Stimulated activated CD8-positive, alpha-beta memory T cell treated with anti-CD3 and anti-CD28 coated beads, Interleukin-7, amount 100 ng/mL, for 48 hours (primary cell): ENCODE results near the gene FUZ.

ENCODE experiments used
- DNase-seq, 2 donors: peaks; one replicate each; pipeline ENCODE4 v3.0.0-alpha.2; 2020; ENCODE audit warnings: low read depth in 1 of 2; ENCODE audit errors: extremely low read depth in 1 of 2

The FUZ gene

DNA sequence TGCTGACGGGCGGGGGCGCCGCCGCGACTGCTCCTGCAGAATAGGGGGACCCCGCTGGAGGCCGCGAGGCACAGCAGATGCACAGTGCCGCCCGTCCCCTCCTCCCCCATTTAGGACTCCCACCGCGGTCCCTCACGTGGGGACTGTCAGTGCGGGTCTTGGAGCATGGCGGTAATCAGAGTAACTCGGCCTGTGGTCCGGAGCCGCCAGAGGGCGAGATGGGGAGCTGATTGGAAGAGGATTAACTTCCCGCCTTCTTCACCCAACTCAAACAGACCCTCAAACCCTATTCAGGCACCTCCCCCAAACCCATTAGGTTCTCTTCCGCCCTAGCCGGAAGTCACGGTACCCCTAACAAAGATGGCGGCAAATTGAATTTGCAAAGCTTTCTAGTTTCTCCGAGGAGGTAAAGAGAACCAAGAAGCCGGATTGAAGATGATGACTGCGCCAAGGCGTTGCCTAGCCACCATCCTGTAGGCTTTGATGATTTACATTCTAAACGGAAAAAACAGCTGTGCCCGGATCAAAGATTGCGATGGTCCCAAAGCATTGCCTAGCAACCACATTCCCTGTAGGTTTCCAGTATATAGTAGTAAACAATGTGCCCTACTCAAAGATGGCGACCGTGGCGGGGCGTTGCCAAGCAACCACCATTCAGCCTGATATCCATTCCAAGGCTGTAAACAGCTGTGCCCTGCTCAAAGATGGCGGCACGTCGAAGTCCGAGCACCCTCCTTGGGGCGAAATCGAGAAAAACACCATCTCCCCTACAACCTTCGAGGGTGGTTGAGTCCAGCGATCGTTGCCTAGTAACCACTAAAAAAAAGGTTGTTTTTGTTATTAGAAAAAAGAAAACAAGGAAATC, at the start of gene FUZ:
FUZ (minus strand) TSS at position 296 of the 865 bp plus-strand sequence; CDS start at position 110, 186 bp downstream.
- DNase-seq: peak; percentile 74 to 94

- DNase-seq: no peak
Measured at GRCh38 chr19:49862391-49863253, 49.5 kb upstream of the FUZ start.

- no peak for DNase-seq
Measured at GRCh38 chr19:49861541-49862378, 48.7 kb upstream of the FUZ start.

DNA sequence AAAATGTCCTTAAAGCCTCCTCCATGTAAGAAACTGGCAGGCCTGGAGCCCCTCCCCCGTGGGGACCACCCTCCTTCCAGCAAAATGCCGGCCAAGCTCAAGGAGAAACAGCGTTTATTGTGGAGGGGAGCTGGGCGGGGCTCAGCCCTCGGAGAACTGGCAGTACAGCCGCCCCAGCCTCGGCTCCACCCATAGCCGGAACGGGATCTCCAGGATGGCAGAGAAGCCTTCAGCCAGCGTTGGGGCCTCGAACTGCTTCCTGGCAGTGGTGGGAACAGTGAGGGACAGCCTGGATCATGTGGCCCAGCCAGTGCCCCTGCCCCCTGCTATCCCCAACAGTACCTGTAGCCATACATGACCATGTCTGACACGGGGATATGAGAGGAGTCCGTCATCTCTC, 48.0 kb upstream of the FUZ start:
- DNase-seq: no peak

GRCh38 chr19:49860336-49861102, 47.4 kb upstream of the FUZ start:
- DNase-seq: no peak

DNA sequence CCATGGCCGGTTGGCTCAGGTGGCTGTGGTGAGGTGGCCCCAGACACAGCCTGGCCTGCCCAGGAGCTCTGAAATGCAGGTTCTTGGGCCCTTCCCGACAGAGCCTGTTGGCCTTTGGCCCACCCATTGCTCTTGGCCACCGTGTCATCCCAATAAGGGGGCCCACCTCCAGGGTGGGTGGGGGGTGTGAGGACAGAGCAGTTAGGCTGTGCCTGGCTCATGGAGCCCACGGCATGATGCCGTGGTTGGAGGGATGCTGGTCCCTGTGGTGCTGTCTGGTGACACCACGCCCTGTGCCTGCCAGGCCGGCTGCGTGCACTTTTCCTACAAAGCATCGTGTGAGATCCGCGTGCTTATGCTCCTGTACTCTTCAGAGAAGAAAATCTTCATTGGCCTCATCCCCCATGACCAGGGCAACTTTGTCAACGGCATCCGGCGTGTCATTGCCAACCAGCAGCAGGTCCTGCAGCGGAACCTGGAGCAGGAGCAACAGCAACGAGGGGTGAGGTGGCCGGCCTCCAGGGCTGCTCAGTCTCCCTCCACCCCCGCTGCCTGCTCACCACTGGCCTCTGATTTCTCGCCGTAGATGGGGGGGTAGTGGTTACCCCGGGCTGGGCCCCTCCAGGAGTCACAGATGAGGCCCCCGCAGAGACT, 46.7 kb upstream of the FUZ start:
- no peak for DNase-seq

DNA sequence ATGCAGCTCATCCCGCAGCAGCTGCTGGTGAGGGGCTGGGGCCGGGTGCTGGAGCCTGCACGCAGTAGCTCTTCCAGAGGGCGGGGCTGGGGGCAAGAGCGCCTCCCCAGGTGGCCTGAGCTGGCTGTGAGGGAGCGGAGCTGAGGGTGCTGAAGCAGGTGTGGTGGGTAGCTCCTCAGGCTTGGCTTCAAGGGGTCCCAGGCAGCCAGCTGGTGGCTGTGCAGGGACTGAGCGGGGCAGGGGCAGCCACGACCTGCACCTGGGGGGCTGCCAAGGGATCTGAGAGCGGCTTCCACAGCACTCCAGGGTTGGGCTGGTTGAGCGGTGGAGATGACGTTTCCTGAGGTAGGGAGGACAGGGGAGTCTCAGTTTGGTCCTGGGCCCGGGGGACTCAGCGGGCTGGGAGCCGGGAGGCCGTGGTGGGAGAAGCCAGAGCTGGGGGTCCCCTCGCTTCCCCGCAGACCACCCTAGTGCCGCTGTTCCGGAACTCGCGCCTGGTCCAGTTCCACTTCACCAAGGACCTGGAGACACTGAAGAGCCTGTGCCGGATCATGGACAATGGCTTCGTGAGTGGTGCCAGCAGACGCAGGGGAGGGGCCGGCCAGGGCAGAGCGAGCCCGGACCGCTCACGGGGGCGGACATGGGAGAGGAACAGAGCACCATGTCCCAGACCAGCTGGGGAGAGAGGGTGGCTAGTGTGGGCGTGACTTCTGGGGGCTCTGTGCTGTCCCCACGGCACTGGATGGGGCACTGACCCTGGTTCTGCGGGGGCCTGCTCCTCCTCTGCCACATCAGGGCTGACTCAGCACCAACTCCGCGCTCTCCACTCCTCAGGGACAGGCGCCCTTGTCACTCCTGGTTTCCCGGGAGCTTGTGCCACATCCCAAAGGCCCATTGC, 45.2 kb upstream of the FUZ start:
- no peak for DNase-seq

DNA sequence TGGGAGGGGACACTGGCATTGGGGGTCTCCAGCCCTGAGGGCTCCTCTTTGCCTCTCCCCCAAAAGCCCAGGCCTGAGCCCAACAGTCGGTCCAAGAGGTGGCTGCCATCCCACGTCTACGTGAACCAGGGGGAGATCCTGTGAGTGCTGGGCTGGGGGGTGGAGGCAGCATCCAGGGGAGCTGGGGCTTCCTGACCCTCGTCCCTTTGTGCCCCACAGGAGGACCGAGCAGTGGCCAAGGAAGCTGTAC, 44.7 kb upstream of the FUZ start:
- no peak for DNase-seq

DNA sequence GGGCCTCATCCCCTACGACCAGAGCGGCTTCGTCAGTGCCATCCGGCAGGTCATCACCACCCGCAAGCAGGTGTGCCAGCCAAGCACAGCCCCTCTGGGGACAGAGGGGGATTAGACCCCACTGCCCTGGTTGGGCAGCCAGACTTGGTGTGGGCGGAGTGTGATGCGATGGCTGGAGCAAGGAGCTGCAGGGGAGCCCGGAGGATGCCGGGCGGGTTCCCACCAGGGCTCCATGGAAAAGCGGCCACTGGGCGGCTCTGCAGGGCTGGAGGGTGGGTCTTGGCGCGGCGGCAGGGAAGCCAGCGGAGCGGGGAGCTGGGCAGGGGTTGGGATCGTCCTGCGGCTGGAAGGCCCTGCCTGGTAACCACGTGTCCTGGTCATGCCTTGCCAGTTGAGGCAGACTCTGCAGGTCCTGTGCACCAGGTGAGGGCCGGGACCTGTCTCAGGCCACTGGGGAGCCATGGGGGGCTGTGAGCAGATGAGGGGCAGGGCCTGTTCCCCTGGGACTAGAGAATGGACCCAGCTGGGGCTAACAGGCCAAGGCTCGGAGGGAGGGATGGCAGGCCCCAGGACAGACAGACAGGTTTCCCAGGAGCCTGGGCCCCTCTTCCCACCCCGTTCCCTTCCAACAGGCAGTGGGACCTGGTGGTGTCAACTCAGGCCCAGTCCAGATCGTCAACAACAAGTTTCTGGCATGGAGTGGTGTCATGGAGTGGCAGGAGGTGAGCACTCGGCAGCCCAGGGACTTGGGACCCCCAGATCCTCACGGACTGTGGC, 44.2 kb upstream of the FUZ start:
- no peak for DNase-seq

- no peak for DNase-seq
Measured at GRCh38 chr19:49856574-49857021, 43.5 kb upstream of the FUZ start.

- DNase-seq: no peak
Measured at GRCh38 chr19:49855676-49856573, 42.8 kb upstream of the FUZ start.

- no peak for DNase-seq
Measured at GRCh38 chr19:49855277-49855675, 42.2 kb upstream of the FUZ start.

DNA sequence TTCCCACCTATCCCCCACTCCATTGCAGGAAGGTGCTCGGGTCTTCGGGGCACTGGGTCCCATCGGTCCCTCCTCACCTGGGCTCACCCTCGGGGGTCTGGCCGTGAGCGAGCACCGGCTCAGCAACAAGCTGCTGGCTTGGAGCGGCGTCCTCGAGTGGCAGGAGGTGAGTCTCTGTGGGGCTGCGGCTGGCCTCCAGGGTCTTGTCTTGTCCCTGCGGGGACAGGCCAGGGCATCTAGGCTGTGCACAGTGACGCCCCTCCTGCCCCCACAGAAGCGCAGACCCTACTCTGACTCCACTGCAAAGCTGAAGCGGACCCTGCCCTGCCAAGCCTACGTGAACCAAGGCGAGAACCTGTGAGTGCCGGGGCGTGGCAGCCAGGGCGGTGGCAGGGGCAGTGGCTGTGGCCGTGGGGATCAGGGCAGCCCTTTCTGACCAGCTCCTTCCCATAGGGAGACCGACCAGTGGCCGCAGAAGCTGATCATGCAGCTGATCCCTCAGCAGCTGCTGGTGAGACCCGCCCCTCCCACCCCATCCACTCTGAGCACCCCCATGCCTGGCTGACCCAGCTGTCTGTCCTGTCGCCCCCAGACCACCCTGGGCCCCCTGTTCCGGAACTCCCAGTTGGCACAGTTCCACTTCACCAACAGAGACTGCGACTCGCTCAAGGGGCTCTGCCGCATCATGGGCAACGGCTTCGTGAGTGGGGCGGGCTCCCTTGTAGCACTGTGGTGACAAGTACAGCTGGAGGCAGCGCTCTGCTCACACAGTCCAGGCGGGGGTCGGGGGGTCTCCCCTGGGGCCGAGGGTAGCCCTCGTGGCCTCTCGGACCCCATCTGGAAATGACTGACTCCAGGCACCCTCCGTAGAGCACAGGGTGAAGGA, 41.5 kb upstream of the FUZ start:
- DNase-seq: no peak

DNA sequence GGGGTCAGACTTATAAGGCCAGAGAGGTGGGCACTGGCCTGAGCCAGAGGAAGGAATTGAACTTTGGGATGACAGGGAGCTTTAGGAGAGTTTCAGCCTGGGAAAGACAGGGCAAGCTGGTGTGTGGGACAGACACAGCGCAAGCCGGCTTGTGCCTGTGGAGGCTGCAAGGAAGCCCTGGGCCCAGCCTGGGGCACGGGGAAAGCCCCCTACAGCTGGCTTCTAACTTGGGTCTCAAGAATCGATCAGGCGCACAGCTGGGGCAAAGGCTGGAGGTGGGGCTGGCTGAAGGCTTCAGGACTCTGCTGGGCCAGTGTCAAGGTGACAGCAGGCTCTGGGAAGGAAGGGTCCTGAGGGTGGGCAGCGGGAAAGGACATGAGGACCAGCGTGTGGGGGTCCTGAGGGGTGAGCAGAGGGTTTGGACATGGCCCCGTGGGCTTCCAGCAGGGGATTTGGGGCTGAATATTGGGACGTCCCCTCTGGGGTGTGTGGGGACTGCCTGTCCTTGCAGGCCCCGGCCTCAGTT, 40.8 kb upstream of the FUZ start:
- DNase-seq: no peak

- DNase-seq: no peak
Measured at GRCh38 chr19:49852631-49853126, 39.6 kb upstream of the FUZ start.
